Left ventricle myocardium inferior (tissue), 1 donor: ENCODE measurements around the gene RHPN2. TPM values are rescaled to one million over a fixed set of nuclear protein-coding genes. Genes with fewer than 3 reads are reported as not detected.
A peak's percentile ranks its signal among the peaks of the same experiment; 100 is the strongest.

Experiments
- DNase-seq: peaks from one replicate; pipeline ENCODE4 v3.0.0-alpha.2; 2020
- H3K27ac ChIP-seq: fragments of 200-600 bp; replicated peaks from 2 replicates; pipeline ENCODE4 v1.8.0; 2021
- H3K27me3 ChIP-seq: fragments of 200-600 bp; 2 replicates; pipeline ENCODE4 v1.8.0; 2021; ENCODE audit warnings: low read depth
- H3K36me3 ChIP-seq: fragments of 200-600 bp; 2 replicates; pipeline ENCODE4 v1.8.0; 2021
- H3K4me1 ChIP-seq: fragments of 200-600 bp; 2 replicates; pipeline ENCODE4 v1.8.0; 2021
- H3K4me3 ChIP-seq: fragments of 200-600 bp; 2 replicates; pipeline ENCODE4 v1.8.0; 2021; ENCODE audit warnings: mild to moderate bottlenecking, moderate library complexity
- H3K9me3 ChIP-seq: fragments of 200-600 bp; replicated peaks from 2 replicates; pipeline ENCODE4 v1.8.0; 2021
- CTCF ChIP-seq: fragments of 200-600 bp; IDR thresholded peaks from 2 replicates; pipeline ENCODE4 v1.8.0; 2021; ENCODE audit warnings: antibody characterized with exemption, mild to moderate bottlenecking, borderline replicate concordance
- intact Hi-C: fragments of 100-400 bp; cut with micrococcal nuclease; formaldehyde crosslinking; loops from one replicate; pipeline ENCODE4 v1.11.0; 2022
- total RNA-seq: library from RNA; stranded (reverse); fragmentation: NEBNext Ultra II Directional; extraction: Animal tissue kit (Norgen Biotek cat#: 25700); gene quantifications from one replicate; pipeline ENCODE4 v1.2.1, GENCODE V29; 2021
- donor health status: DM: no; HTN: yes; CAD: no; lungs with severe emphysema.

RHPN2 gene
- total RNA-seq, 1 donor from 2014 or later, result 1.0 TPM

- no peak for DNase-seq
- no peak overlapping the region for H3K4me3 ChIP-seq
- no peak for TF ChIP-seq CTCF
- no peaks in the 10 kb centered on the region for H3K27me3 ChIP-seq
- no peaks in the 10 kb centered on the region for H3K9me3 ChIP-seq
- peaks cover 6% of the 10 kb centered on the region for H3K4me1 ChIP-seq
- H3K36me3 ChIP-seq, result no peaks in the 10 kb centered on the region
- intact Hi-C loops, result no loop called here
- no peak overlapping the region for H3K27ac ChIP-seq
These were observed 87.4 kb downstream of the RHPN2 start for GRCh38 chr19:32977280-32977679.

- intact Hi-C loops, result no loop called here
- Histone ChIP-seq H3K4me1 (peaks cover 13% of the 10 kb centered on the region), H3K36me3 (no peaks in the 10 kb centered on the region), H3K27me3 (no peaks in the 10 kb centered on the region), H3K27ac (no peak overlapping the region), H3K4me3 (no peak overlapping the region), H3K9me3 (no peaks in the 10 kb centered on the region)
- TF ChIP-seq CTCF, result peak; percentile 73
- peak; percentile 69 for DNase-seq
These were observed 88.4 kb downstream of the RHPN2 start for GRCh38 chr19:32976223-32976805.

GRCh38 chr19:32971715-32972540, 92.8 kb downstream of the RHPN2 start, which contains the start of the genes CEP89 and FAAP24:
CEP89 (minus strand) TSS chr19:32971958; CDS start chr19:32971874, 84 bp downstream.
FAAP24 (plus strand) TSS chr19:32972242; CDS start chr19:32973197, 955 bp downstream.
- no peaks in the 10 kb centered on the region for H3K9me3 ChIP-seq
- TF ChIP-seq CTCF, result no peak
- peaks cover 9% of the 10 kb centered on the region for H3K36me3 ChIP-seq
- DNase-seq, result peak; percentile 97
- H3K4me1 ChIP-seq, result peaks cover 30% of the 10 kb centered on the region
- H3K27ac ChIP-seq, result peak within 1 kb of the TSS; percentile 76
- peak within 1 kb of the TSS; percentile 92 for H3K4me3 ChIP-seq
- intact Hi-C loops, result no loop called here
- no peaks in the 10 kb centered on the region for H3K27me3 ChIP-seq

- Histone ChIP-seq H3K4me3 (peak overlapping the region; percentile 92), H3K27ac (peak overlapping the region; percentile 76), H3K36me3 (peaks cover 9% of the 10 kb centered on the region), H3K4me1 (peaks cover 30% of the 10 kb centered on the region), H3K27me3 (no peaks in the 10 kb centered on the region), H3K9me3 (no peaks in the 10 kb centered on the region)
- TF ChIP-seq CTCF, result no peak
- intact Hi-C loops, result no loop called here
- no peak for DNase-seq
These were observed 93.6 kb downstream of the RHPN2 start for GRCh38 chr19:32971012-32971595.

- intact Hi-C loops, result no loop called here
- no peak for DNase-seq
- Histone ChIP-seq H3K4me3 (no peak overlapping the region), H3K27ac (no peak overlapping the region), H3K27me3 (no peaks in the 10 kb centered on the region), H3K9me3 (no peaks in the 10 kb centered on the region), H3K4me1 (peaks cover 30% of the 10 kb centered on the region), H3K36me3 (peaks cover 25% of the 10 kb centered on the region)
- TF ChIP-seq CTCF, result no peak
These were observed 95.1 kb downstream of the RHPN2 start for GRCh38 chr19:32969549-32969948.
